GM21526 (cell line): ENCODE results near the gene SUPT16H.
"Not testable (repeated sequence)": the region's sequence is repeated elsewhere in the genome, so short reads cannot be mapped to it uniquely, and the experiment has no call there.

Experiments
- ATAC-seq: cut with Tn5 transposase; IDR thresholded peaks from one replicate; pipeline ENCODE4 v1.9.1; 2021; ENCODE audit warnings: moderate library complexity; ENCODE audit not compliant: unreplicated experiment, low FRiP score

The SUPT16H gene

GRCh38 chr14:21307637-21308036 is 76.2 kb downstream of the SUPT16H start:
- ATAC-seq = no peak

- ATAC-seq = not testable (repeated sequence)
Observed at GRCh38 chr14:21302836-21303140, 81.0 kb downstream of the SUPT16H start.

- no peak for ATAC-seq
Observed at GRCh38 chr14:21302013-21302835, 81.6 kb downstream of the SUPT16H start.
